Urinary bladder (tissue), 4 donors: ENCODE measurements around the gene NCBP2L. TPM values are rescaled to one million over a fixed set of nuclear protein-coding genes. Genes with fewer than 3 reads are reported as not detected.
"Not testable (repeated sequence)": the region's sequence is repeated elsewhere in the genome, so short reads cannot be mapped to it uniquely, and the experiment has no call there.

Source experiments
- DNase-seq: peaks from one replicate; pipeline ENCODE4 v3.0.0-alpha.2; 2015; ENCODE audit errors: extremely low spot score
- H3K27ac ChIP-seq: one replicate; pipeline ENCODE4 v1.5.1; 2013; ENCODE audit warnings: low read depth, mild to moderate bottlenecking, moderate library complexity
- H3K36me3 ChIP-seq: one replicate; pipeline ENCODE4 v1.6.1; 2013; ENCODE audit warnings: mild to moderate bottlenecking, moderate library complexity; ENCODE audit not compliant: insufficient read depth
- H3K4me1 ChIP-seq: one replicate; pipeline ENCODE4 v1.6.1; 2013; ENCODE audit warnings: mild to moderate bottlenecking, moderate library complexity; ENCODE audit not compliant: insufficient read depth
- H3K4me3 ChIP-seq: one replicate; pipeline ENCODE4 v1.5.1; 2013; ENCODE audit warnings: low read depth, low read length
- WGBS: extraction: QIAGEN DNeasy Blood & Tissue Kit; methylation state at CpG from one replicate; pipeline ENCODE4 v1.1.7; 2013; 5-methylcytosine and 5-hydroxymethylcytosine counted together
- polyA plus RNA-seq: library from polyadenylated mRNA; stranded (reverse); fragments of 200-250 nt; gene quantifications from one replicate; pipeline ENCODE4 v1.2.3, GENCODE V29; 2013
- total RNA-seq: library from RNA; depleted of rRNA; stranded (reverse); fragments of >200 nt; gene quantifications from one replicate; pipeline ENCODE4 v1.2.3, GENCODE V29; 2014
- donor health status: healthy with polysubstance abuse.
- donor health status: healthy.

Gene NCBP2L
- total and polyA plus RNA-seq, 2 donors, result not detected

- Histone ChIP-seq H3K4me1 (no peaks in the 10 kb centered on the region), H3K36me3 (no peaks in the 10 kb centered on the region), H3K27ac (no peak overlapping the region), H3K4me3 (no peak overlapping the region)
- WGBS, result 93% methylated on average over 3 of the region's 3 CpGs
- DNase-seq, result no peak
These were observed 27.6 kb downstream of the NCBP2L start for GRCh38 chrX:107805179-107805578.

DNA sequence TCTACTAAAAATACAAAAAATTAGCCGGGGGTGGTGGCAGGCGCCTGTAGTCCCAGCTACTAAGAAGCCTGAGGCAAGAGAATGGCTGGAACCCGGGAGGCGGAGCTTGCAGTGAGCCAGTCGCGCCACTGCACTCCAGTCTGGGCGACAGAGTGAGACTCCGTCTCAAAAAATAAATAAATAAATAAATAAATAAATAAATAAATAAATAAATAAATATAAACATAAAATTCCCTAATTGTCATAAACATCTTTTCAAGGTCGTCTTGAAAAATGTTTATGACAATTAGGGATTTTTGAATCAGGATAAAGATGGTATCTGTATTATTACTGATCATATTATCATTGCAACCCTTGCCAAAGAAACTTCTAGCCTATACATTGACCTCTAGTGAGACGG is 32.5 kb downstream of the NCBP2L start:
- not testable (repeated sequence) for H3K4me3 ChIP-seq, H3K36me3 ChIP-seq, H3K4me1 ChIP-seq, DNase-seq, H3K27ac ChIP-seq
- WGBS, result 91% methylated on average over 10 of the region's 10 CpGs

DNA sequence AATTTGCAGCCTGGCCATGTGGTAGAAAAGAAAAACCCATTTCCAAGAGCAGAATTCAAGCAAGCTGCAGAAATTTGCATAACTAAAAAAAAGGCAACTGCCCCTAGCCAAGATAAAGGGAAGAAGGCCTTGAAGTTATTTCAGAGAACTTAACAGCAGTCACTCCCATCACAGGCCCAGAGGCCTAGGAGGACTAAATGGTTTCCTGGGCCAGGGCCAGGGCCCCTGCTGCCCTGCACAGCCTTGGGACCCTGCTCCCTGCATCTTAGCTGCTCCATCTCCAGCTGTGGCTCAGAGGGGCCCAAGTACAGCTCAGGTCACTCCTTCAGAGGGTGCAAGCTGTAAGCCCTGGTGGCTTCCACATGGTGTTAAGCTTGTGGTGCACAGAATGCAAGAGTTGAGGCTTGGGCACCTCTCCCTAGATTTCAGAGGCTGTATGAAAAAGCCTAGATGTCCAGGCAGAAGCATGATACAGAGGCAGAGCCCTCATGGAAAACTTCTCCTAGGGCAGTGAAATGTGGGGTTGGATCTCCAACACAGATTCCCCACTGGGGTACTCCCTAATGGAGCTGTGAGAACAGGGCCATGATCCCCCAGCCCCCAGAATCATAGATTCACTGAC is 41.5 kb downstream of the NCBP2L start:
- Histone ChIP-seq H3K27ac (no peak overlapping the region), H3K4me3 (no peak overlapping the region), H3K4me1 (no peaks in the 10 kb centered on the region), H3K36me3 (no peaks in the 10 kb centered on the region)
- DNase-seq, result no peak

- DNase-seq, result no peak
- 89% methylated on average over 2 of the region's 2 CpGs for WGBS
- Histone ChIP-seq H3K36me3 (no peaks in the 10 kb centered on the region), H3K4me1 (no peaks in the 10 kb centered on the region), H3K27ac (no peak overlapping the region), H3K4me3 (no peak overlapping the region)
These were observed 45.5 kb downstream of the NCBP2L start for GRCh38 chrX:107823042-107823441.

- Histone ChIP-seq H3K4me1 (no peaks in the 10 kb centered on the region), H3K36me3 (no peaks in the 10 kb centered on the region), H3K4me3 (no peak overlapping the region), H3K27ac (no peak overlapping the region)
- DNase-seq, result no peak
- 20% methylated on average over 1 of the region's 1 CpG for WGBS
These were observed 45.9 kb downstream of the NCBP2L start for GRCh38 chrX:107823456-107823855.

DNA sequence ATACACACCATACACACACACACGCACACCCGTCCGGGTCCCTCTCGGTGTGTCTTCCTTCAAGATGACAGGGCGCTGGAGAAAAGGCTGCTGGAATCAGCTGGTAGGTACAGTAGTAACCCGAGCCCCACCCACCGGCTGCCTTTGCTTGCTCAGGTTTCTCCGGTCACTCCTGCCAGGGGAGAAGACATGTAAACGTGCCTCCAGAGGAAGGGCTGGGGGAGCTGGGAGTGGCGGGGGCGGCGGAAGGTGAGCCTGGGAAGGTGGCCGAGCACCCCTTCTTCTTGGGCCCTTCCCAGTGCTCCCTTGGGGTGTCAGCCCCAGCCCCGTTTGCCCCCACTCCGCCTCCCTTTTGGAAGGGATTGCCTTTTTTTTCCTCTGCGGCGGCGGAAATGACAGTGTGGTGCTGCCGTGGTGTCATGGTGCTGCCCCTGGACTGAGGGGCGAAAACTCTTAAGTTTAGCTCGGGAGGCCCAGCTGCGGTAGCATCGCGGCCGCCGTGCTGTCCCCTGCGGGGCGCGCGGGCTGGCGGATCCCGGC is 48.2 kb downstream of the NCBP2L start, which contains the start of gene MID2:
Gene MID2 (plus strand): TSS at position 169 of the 540 bp plus-strand sequence. CDS start 561 bp downstream, outside the sequence.
- peak within 1 kb of the TSS; percentile 93 for H3K27ac ChIP-seq
- no peaks in the 10 kb centered on the region for H3K36me3 ChIP-seq
- no peaks in the 10 kb centered on the region for H3K4me1 ChIP-seq
- DNase-seq, result peak; percentile 26
- whole genome bisulfite sequencing, result under 1% methylated on average over 31 of the region's 32 CpGs
- H3K4me3 ChIP-seq, result peak within 1 kb of the TSS; percentile 73

- no peak for DNase-seq
- Histone ChIP-seq H3K4me3 (peak overlapping the region; percentile 73), H3K4me1 (no peaks in the 10 kb centered on the region), H3K36me3 (no peaks in the 10 kb centered on the region), H3K27ac (peak overlapping the region; percentile 93)
- WGBS, result under 1% methylated on average over 98 of the region's 100 CpGs
These were observed 48.9 kb downstream of the NCBP2L start for GRCh38 chrX:107826238-107827029.

- Histone ChIP-seq H3K36me3 (no peaks in the 10 kb centered on the region), H3K4me3 (peak overlapping the region; percentile 73), H3K27ac (peak overlapping the region; percentile 93), H3K4me1 (no peaks in the 10 kb centered on the region)
- DNase-seq, result no peak
- 7% methylated on average over 13 of the region's 13 CpGs for WGBS
These were observed 49.7 kb downstream of the NCBP2L start for GRCh38 chrX:107827030-107827831.

GRCh38 chrX:107827852-107828251 is 50.3 kb downstream of the NCBP2L start:
- no peak for DNase-seq
- Histone ChIP-seq H3K36me3 (no peaks in the 10 kb centered on the region), H3K4me1 (no peaks in the 10 kb centered on the region), H3K4me3 (no peak overlapping the region), H3K27ac (no peak overlapping the region)
- WGBS, result 62% methylated on average over 4 of the region's 4 CpGs

- Histone ChIP-seq H3K27ac (no peak overlapping the region), H3K4me3 (no peak overlapping the region), H3K4me1 (no peaks in the 10 kb centered on the region), H3K36me3 (no peaks in the 10 kb centered on the region)
- 71% methylated on average over 1 of the region's 1 CpG for WGBS
- DNase-seq, result no peak
These were observed 52.3 kb downstream of the NCBP2L start for GRCh38 chrX:107829878-107830277.

GRCh38 chrX:107831071-107831730 is 53.7 kb downstream of the NCBP2L start:
- Histone ChIP-seq H3K27ac (no peak overlapping the region), H3K4me1 (no peaks in the 10 kb centered on the region), H3K4me3 (no peak overlapping the region), H3K36me3 (no peaks in the 10 kb centered on the region)
- 90% methylated on average over 7 of the region's 7 CpGs for WGBS
- no peak for DNase-seq

DNA sequence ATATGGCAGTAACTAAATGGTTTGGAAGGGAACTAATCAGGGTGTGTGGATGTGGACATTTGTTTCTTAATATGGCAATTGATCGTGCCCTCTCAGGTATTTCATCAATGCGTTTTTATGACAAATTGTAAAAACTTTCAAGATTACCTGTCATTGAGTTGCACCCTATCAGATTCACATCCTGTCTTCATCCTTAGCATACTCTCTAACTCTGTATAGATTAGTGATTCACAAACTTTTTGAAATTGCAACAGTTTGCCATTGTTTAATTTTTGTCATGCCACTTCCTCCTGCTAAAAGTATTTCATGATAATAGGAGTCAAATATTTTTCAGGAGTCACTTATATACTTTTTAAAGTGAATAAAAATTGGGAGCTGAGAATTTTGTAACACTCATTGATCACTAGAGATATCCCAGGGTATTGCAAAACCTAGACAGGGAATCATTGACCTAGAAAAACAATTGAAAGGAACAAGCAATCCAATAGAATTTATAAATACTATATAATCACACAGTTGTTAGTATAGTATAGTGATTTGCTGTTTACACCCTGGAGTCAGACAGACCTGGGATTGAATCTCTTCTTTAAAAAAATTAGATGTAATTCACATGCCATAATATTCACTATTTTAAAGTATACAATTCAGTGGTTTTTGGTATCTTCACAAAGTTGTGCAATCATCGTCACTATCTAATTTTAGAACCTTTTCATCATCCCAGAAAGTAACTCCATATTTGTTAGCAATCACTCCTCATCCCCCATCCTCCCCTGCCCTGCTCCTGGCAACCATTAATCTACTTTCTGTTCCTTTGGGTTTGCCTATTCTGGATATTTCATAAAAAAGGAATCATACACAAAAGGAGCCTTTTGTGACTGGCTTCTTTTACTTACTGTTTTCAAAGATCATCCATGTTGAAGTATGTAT is 57.0 kb downstream of the NCBP2L start:
- Histone ChIP-seq H3K27ac (no peak overlapping the region), H3K36me3 (no peaks in the 10 kb centered on the region), H3K4me3 (no peak overlapping the region), H3K4me1 (no peaks in the 10 kb centered on the region)
- 86% methylated on average over 3 of the region's 3 CpGs for WGBS
- no peak for DNase-seq
